Naive thymus-derived CD4-positive, alpha-beta T cell (primary cell): ENCODE data around the gene ZC3H12D. TPM values are rescaled to one million over a fixed set of nuclear protein-coding genes. Genes with fewer than 3 reads are reported as not detected.

Experiments
- ATAC-seq: fragments of 150-1000 bp; cut with Tn5 transposase; 2 replicates; pipeline ENCODE4 v1.10.0; 2021; ENCODE audit warnings: mild to moderate bottlenecking, moderate library complexity
- CTCF ChIA-PET: fragments of 350-600 bp; sonication (Branson Sonifier 250); formaldehyde crosslinking; loops from one replicate; lab custom pipeline; 2021; ENCODE audit warnings: antibody characterized with exemption; lab: Charles Lee
- POLR2A ChIA-PET: fragments of 350-600 bp; sonication (Branson Sonifier 250); formaldehyde crosslinking; loops from one replicate; lab custom pipeline; 2021; ENCODE audit warnings: antibody characterized with exemption, inconsistent platforms; lab: Charles Lee
- DNase-seq, 9 donors: peaks; one replicate each; pipeline versions ENCODE4 v3.0.0 to v3.0.0-alpha.2; 2020 to 2022; ENCODE audit warnings: mixed read lengths in 1 of 9
- H3K27ac ChIP-seq: one replicate; pipeline ENCODE4 v1.7.0; 2013; ENCODE audit warnings: mild to moderate bottlenecking, low read depth, low read length, moderate library complexity
- H3K27me3 ChIP-seq, 2 donors: one replicate each; pipeline ENCODE4 v1.7.0; 2013; ENCODE audit warnings: low read length in 2 of 2, mild to moderate bottlenecking in 2 of 2, moderate library complexity in 2 of 2; ENCODE audit not compliant: control insufficient read depth in 2 of 2, insufficient read depth in 2 of 2
- H3K36me3 ChIP-seq, 3 experiments: 1 replicate in 2 of 3; 2 replicates in 1 of 3; pipeline ENCODE4 v1.7.0; 2013; ENCODE audit warnings: low read length in 3 of 3, mild to moderate bottlenecking in 3 of 3, moderate library complexity in 1 of 3; ENCODE audit not compliant: insufficient read depth in 3 of 3, control insufficient read depth in 2 of 3
- H3K4me1 ChIP-seq, 2 donors: one replicate each; pipeline ENCODE4 v1.7.0; 2013; ENCODE audit warnings: low read length in 2 of 2, mild to moderate bottlenecking in 2 of 2, moderate library complexity in 1 of 2; ENCODE audit not compliant: control insufficient read depth in 2 of 2, insufficient read depth in 2 of 2
- H3K4me3 ChIP-seq: 2 replicates; pipeline ENCODE4 v1.7.0; 2013; ENCODE audit warnings: mild to moderate bottlenecking, low read length
- H3K9me3 ChIP-seq, 3 experiments: 1 replicate in 2 of 3; 2 replicates in 1 of 3; pipeline ENCODE4 v1.7.0; 2013; ENCODE audit warnings: low read length in 3 of 3; ENCODE audit not compliant: control insufficient read depth in 2 of 3
- H3K27ac Mint-ChIP-seq, 9 donors: one replicate each; pipeline ENCODE4 v1.8.0; 2020 to 2022; ENCODE audit warnings: mixed read lengths in 9 of 9, mild to moderate bottlenecking in 8 of 9, moderate library complexity in 5 of 9, inconsistent platforms in 2 of 9
- H3K27me3 Mint-ChIP-seq, 5 donors: one replicate each; pipeline ENCODE4 v1.8.0; 2021 to 2022; ENCODE audit warnings: mixed read lengths in 5 of 5, mild to moderate bottlenecking in 1 of 5
- H3K36me3 Mint-ChIP-seq, 5 donors: one replicate each; pipeline ENCODE4 v1.8.0; 2020 to 2022; ENCODE audit warnings: mixed read lengths in 5 of 5, mild to moderate bottlenecking in 3 of 5, inconsistent platforms in 1 of 5
- H3K4me1 Mint-ChIP-seq, 7 donors: one replicate each; pipeline ENCODE4 v1.8.0; 2020 to 2022; ENCODE audit warnings: mixed read lengths in 7 of 7, mild to moderate bottlenecking in 3 of 7, inconsistent platforms in 1 of 7
- H3K4me3 Mint-ChIP-seq, 10 donors: one replicate each; pipeline ENCODE4 v1.8.0; 2020 to 2022; ENCODE audit warnings: mild to moderate bottlenecking in 10 of 10, mixed read lengths in 10 of 10, moderate library complexity in 6 of 10, inconsistent platforms in 2 of 10
- H3K9me3 Mint-ChIP-seq, 11 donors: one replicate each; pipeline ENCODE4 v1.8.0; 2020 to 2022; ENCODE audit warnings: mixed read lengths in 11 of 11, mild to moderate bottlenecking in 4 of 11, inconsistent platforms in 1 of 11, moderate library complexity in 1 of 11
- intact Hi-C, 2 donors: fragments of 100-400 bp; cut with micrococcal nuclease; formaldehyde crosslinking; loops; one replicate each; pipeline ENCODE4 v1.15.1; 2023
- polyA plus RNA-seq, 2 donors: library from polyadenylated mRNA; unstranded; fragments of 300-500 nt; fragmentation: Illumina TruSeq; gene quantifications; one replicate each; pipeline ENCODE4 v1.2.3, GENCODE V29; 2021
- total RNA-seq, 6 experiments: library from RNA in 5 of 6; stranded (reverse) in 5 of 6; gene quantifications; 1 replicate in 5 of 6; 2 replicates in 1 of 6; pipeline ENCODE4 v1.2.3 and lab custom pipeline; 2021 to 2026

ZC3H12D gene
- total and polyA plus RNA-seq, 7 experiments from 2014 or later: 1.8 to 85.6 (median 67.9) TPM

GRCh38 chr6:149422581-149422980 lies 62.2 kb downstream of the ZC3H12D start:
- H3K27ac ChIP-seq: no peak overlapping the region
- intact Hi-C loops: no loop called here
- peaks cover 0 to 2% (median 0%) of the 10 kb centered on the region in 5 donors for H3K36me3 Mint-ChIP-seq

GRCh38 chr6:149421132-149421531 lies 63.7 kb downstream of the ZC3H12D start:
- H3K36me3 Mint-ChIP-seq: peaks cover 0 to 13% (median under 1%) of the 10 kb centered on the region in 5 donors
- no peak overlapping the region for H3K4me3 ChIP-seq
- H3K4me1 Mint-ChIP-seq: peaks cover 0 to 26% (median 0%) of the 10 kb centered on the region in 7 donors
- H3K9me3 Mint-ChIP-seq: peaks cover 0 to 15% (median 4%) of the 10 kb centered on the region in 11 donors
- H3K27ac ChIP-seq: no peak overlapping the region
- H3K27me3 ChIP-seq: no peaks in the 10 kb centered on the region
- ATAC-seq: no peak
- H3K4me1 ChIP-seq: no peaks in the 10 kb centered on the region
- POLR2A ChIA-PET: no interaction called here
- no peak overlapping the region for H3K27ac Mint-ChIP-seq
- CTCF ChIA-PET: interaction anchor here (0.7 to 3.5 kb wide), 2 partner anchors 11 to 87 kb away, joined by 3 to 14 read pairs; no protein-coding TSS in a partner anchor
- H3K4me3 Mint-ChIP-seq: no peak overlapping the region
- DNase-seq: no peak
- no peaks in the 10 kb centered on the region for H3K36me3 ChIP-seq
- no peaks in the 10 kb centered on the region for H3K9me3 ChIP-seq
- intact Hi-C loops: no loop called here
- no peaks in the 10 kb centered on the region for H3K27me3 Mint-ChIP-seq

More at GRCh38 chr6:149422581-149422980, 62.2 kb downstream of the ZC3H12D start:
- Mint-ChIP-seq H3K9me3 (peaks cover 0 to 6% (median 0%) of the 10 kb centered on the region in 11 donors), H3K27ac (no peak overlapping the region), H3K4me3 (no peak overlapping the region), H3K27me3 (no peaks in the 10 kb centered on the region), H3K4me1 (peaks cover 0 to 28% (median 0%) of the 10 kb centered on the region in 7 donors)
- DNase-seq (no peak), ATAC-seq (no peak)
- no peaks in the 10 kb centered on the region for H3K4me1 ChIP-seq
- POLR2A ChIA-PET: interaction anchor here (0.6 to 0.7 kb wide), 2 partner anchors 42 to 268 kb away, joined by 3 read pairs; no protein-coding TSS in a partner anchor
- no peaks in the 10 kb centered on the region for H3K27me3 ChIP-seq
- no peaks in the 10 kb centered on the region for H3K36me3 ChIP-seq
- no peaks in the 10 kb centered on the region for H3K9me3 ChIP-seq
- H3K4me3 ChIP-seq: no peak overlapping the region
- CTCF ChIA-PET: interaction anchor here (0.6 kb wide), 1 partner anchor 347 kb away, joined by 3 read pairs; no protein-coding TSS in a partner anchor

- Histone ChIP-seq H3K9me3 (no peaks in the 10 kb centered on the region), H3K4me3 (no peak overlapping the region), H3K27me3 (no peaks in the 10 kb centered on the region), H3K4me1 (no peaks in the 10 kb centered on the region), H3K36me3 (no peaks in the 10 kb centered on the region), H3K27ac (no peak overlapping the region)
- ChIA-PET POLR2A (interaction anchor here (0.6 to 0.7 kb wide), 2 partner anchors 95 to 169 kb away, joined by 3 read pairs; no protein-coding TSS in a partner anchor), CTCF (interaction anchor here (1.2 to 3.5 kb wide), 3 partner anchors 12 to 338 kb away, joined by 3 to 14 read pairs (median 4); no protein-coding TSS in a partner anchor)
- Mint-ChIP-seq H3K27ac (peak overlapping the region in 3 of 9 donors; percentile 2 to 67 (median 59)), H3K36me3 (peaks cover 4 to 23% (median 10%) of the 10 kb centered on the region in 5 donors), H3K4me3 (no peak overlapping the region), H3K4me1 (peaks cover 0 to 29% (median 2%) of the 10 kb centered on the region in 7 donors), H3K9me3 (peaks cover 0 to 23% (median 6%) of the 10 kb centered on the region in 11 donors), H3K27me3 (no peaks in the 10 kb centered on the region)
- DNase-seq (no peak), ATAC-seq (no peak)
- intact Hi-C loops: no loop called here
These were observed 65.0 kb downstream of the ZC3H12D start for GRCh38 chr6:149419696-149420404.

GRCh38 chr6:149414821-149415220 lies 70.0 kb downstream of the ZC3H12D start:
- Histone ChIP-seq H3K36me3 (peaks cover 0 to 9% (median 4%) of the 10 kb centered on the region in 3 experiments), H3K27ac (no peak overlapping the region), H3K9me3 (no peaks in the 10 kb centered on the region), H3K27me3 (no peaks in the 10 kb centered on the region), H3K4me1 (no peaks in the 10 kb centered on the region), H3K4me3 (no peak overlapping the region)
- intact Hi-C loops: no loop called here
- Mint-ChIP-seq H3K4me3 (no peak overlapping the region), H3K27ac (peak overlapping the region in 3 of 9 donors; percentile 8 to 83 (median 33)), H3K4me1 (peaks cover 0 to 47% (median 4%) of the 10 kb centered on the region in 7 donors), H3K9me3 (peaks cover 0 to 23% (median 6%) of the 10 kb centered on the region in 11 donors), H3K36me3 (peaks cover 4 to 58% (median 18%) of the 10 kb centered on the region in 5 donors), H3K27me3 (no peaks in the 10 kb centered on the region)
- ATAC-seq (no peak), DNase-seq (no peak)
- POLR2A ChIA-PET: no interaction called here
- CTCF ChIA-PET: interaction anchor here (1.1 kb wide), 1 partner anchor 29 kb away, joined by 3 read pairs; no protein-coding TSS in a partner anchor

- no peak for DNase-seq
- H3K4me3 ChIP-seq: no peak overlapping the region
- H3K36me3 Mint-ChIP-seq: peaks cover 4 to 60% (median 18%) of the 10 kb centered on the region in 5 donors
- no peaks in the 10 kb centered on the region for H3K27me3 Mint-ChIP-seq
- no peaks in the 10 kb centered on the region for H3K9me3 ChIP-seq
- intact Hi-C loops: no loop called here
- peaks cover 0 to 11% (median 8%) of the 10 kb centered on the region in 3 experiments for H3K36me3 ChIP-seq
- peak overlapping the region in 1 of 10 donors; percentile 23 for H3K4me3 Mint-ChIP-seq
- peaks cover 0 to 47% (median 4%) of the 10 kb centered on the region in 7 donors for H3K4me1 Mint-ChIP-seq
- ChIA-PET POLR2A (interaction anchor here (0.6 kb wide), 1 partner anchor 37 kb away, joined by 3 read pairs; no protein-coding TSS in a partner anchor), CTCF (interaction anchor here (1.1 to 1.3 kb wide), 2 partner anchors 28 to 87 kb away, joined by 3 read pairs; no protein-coding TSS in a partner anchor)
- no peaks in the 10 kb centered on the region for H3K27me3 ChIP-seq
- H3K9me3 Mint-ChIP-seq: peaks cover 0 to 23% (median 6%) of the 10 kb centered on the region in 11 donors
- no peak overlapping the region for H3K27ac ChIP-seq
- H3K27ac Mint-ChIP-seq: peak overlapping the region in 5 of 9 donors; percentile 8 to 83 (median 56)
- ATAC-seq: no peak
- no peaks in the 10 kb centered on the region for H3K4me1 ChIP-seq
These were observed 70.8 kb downstream of the ZC3H12D start for GRCh38 chr6:149414009-149414408.

DNA sequence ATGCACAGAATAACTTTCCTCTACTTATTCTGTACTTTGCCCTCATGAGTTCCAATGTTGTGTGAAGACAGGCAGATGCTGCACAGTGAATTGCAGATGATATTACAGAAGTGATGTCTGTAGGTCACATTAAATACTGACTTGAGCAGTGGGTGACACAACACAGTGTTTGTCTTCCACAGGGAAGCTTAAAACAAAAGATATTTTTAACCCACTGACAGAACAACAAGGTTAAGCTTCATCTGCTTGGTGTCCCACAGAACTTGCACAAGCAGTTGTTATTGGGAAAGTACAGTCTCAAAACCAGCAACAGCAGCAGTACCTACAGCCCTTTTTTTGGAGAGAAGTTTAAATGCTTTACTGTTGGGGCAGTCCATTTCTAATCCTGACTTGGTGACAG lies 74.3 kb downstream of the ZC3H12D start:
- no peak overlapping the region for H3K4me3 Mint-ChIP-seq
- ChIA-PET POLR2A (interaction anchor here (1.0 kb wide), 1 partner anchor 13 kb away, joined by 4 read pairs; no protein-coding TSS in a partner anchor), CTCF (no interaction called here)
- Histone ChIP-seq H3K27ac (no peak overlapping the region), H3K27me3 (no peaks in the 10 kb centered on the region), H3K4me1 (no peaks in the 10 kb centered on the region), H3K36me3 (peaks cover 0 to 11% (median 8%) of the 10 kb centered on the region in 3 experiments), H3K4me3 (no peak overlapping the region), H3K9me3 (no peaks in the 10 kb centered on the region)
- H3K9me3 Mint-ChIP-seq: peaks cover 0 to 7% (median under 1%) of the 10 kb centered on the region in 11 donors
- H3K36me3 Mint-ChIP-seq: peaks cover 0 to 48% (median 19%) of the 10 kb centered on the region in 5 donors
- no peaks in the 10 kb centered on the region for H3K27me3 Mint-ChIP-seq
- no peak for ATAC-seq
- DNase-seq: no peak
- peak overlapping the region in 8 of 9 donors; percentile 9 to 57 (median 28) for H3K27ac Mint-ChIP-seq
- peaks cover 0 to 40% (median 5%) of the 10 kb centered on the region in 7 donors for H3K4me1 Mint-ChIP-seq
- intact Hi-C loops: loop anchor here in 1 of 2 donors (2.0 kb wide), 1 partner anchor 16 kb away; no protein-coding TSS in a partner anchor
